ENCODE data around the gene KRTAP22-1.

DNA sequence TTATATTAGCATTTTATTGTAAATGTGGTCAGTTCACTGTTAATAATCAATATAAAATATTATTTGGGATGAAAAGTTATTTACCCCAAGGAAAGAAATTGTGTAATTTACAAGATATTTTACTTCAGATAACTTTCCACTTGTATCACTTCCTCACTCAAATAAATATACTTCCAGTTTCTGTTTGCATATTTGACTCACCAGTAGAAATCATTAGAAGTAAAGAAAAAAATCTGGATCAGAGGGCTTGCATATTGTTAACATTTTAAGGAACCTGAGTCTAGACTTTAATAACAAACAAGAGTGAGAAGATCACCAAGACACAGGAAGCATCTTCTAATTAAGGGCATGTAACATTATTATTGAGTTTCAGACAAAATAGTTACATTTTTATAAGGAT lies 19.2 kb downstream of the KRTAP22-1 start:
- TF ChIP-seq POLR2A (IDR thresholded peaks at IDR 0.05) (no peak), EP300 (IDR thresholded peaks at IDR 0.05) (no peak)
- TF ChIP-seq, protein P1, sequence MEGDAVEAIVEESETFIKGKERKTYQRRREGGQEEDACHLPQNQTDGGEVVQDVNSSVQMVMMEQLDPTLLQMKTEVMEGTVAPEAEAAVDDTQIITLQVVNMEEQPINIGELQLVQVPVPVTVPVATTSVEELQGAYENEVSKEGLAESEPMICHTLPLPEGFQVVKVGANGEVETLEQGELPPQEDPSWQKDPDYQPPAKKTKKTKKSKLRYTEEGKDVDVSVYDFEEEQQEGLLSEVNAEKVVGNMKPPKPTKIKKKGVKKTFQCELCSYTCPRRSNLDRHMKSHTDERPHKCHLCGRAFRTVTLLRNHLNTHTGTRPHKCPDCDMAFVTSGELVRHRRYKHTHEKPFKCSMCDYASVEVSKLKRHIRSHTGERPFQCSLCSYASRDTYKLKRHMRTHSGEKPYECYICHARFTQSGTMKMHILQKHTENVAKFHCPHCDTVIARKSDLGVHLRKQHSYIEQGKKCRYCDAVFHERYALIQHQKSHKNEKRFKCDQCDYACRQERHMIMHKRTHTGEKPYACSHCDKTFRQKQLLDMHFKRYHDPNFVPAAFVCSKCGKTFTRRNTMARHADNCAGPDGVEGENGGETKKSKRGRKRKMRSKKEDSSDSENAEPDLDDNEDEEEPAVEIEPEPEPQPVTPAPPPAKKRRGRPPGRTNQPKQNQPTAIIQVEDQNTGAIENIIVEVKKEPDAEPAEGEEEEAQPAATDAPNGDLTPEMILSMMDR (IDR thresholded peaks at IDR 0.05): no peak
